A549 (cell line): Measurements from ENCODE around the gene LIPA. TPM values are rescaled to one million over a fixed set of nuclear protein-coding genes. Genes with fewer than 3 reads are reported as not detected.

Source experiments
- ATAC-seq, 2 experiments: fragments of 200-7000 bp in 1 of 2; fragments of >200 bp in 1 of 2; cut with Nextera tagmentation in 1 of 2; cut with Tn5 transposase in 1 of 2; 3 replicates each; pipeline versions ENCODE4 v1.8.0 to v1.9.1; 2018 to 2020; ENCODE audit warnings: mild to moderate bottlenecking in 1 of 2, moderate library complexity in 1 of 2
- CTCF ChIA-PET: fragments of 300-600 bp; sonication (Branson Sonifier 250); formaldehyde crosslinking; extraction: SDS; loops from one replicate; lab custom pipeline; 2021; ENCODE audit warnings: antibody characterized with exemption, inconsistent platforms; lab: Yijun Ruan, JAX
- POLR2A ChIA-PET: fragments of 350-600 bp; formaldehyde crosslinking; extraction: SDS; loops from one replicate; lab custom pipeline; 2021; ENCODE audit warnings: antibody characterized with exemption, inconsistent platforms; lab: Yijun Ruan, JAX
- DNase-seq, 2 experiments: peaks; one replicate each; pipeline versions ENCODE4 v3.0.0 to v3.0.0-alpha.2; 2011 to 2016; ENCODE audit warnings: low read depth in 1 of 2, low spot score in 1 of 2
- FAIRE-seq: peaks from 2 replicates; lab custom pipeline; 2011; peaks lifted over from hg19 to GRCh38; lab: Jason Lieb, UNC
- H3K27ac ChIP-seq, 2 experiments: fragments of >200 bp; sonication (Bioruptor Twin); formaldehyde crosslinking; 3 replicates each; pipeline ENCODE4 v1.5.1; 2016 to 2017
- H3K4me1 ChIP-seq: fragments of >200 bp; sonication (Bioruptor Twin); formaldehyde crosslinking; 3 replicates; pipeline ENCODE4 v1.6.1; 2016
- H3K4me2 ChIP-seq: fragments of >200 bp; sonication (Bioruptor Twin); formaldehyde crosslinking; 3 replicates; pipeline ENCODE4 v1.6.1; 2016
- H3K4me3 ChIP-seq: fragments of >200 bp; sonication (Bioruptor Twin); formaldehyde crosslinking; 3 replicates; pipeline ENCODE4 v1.5.1; 2016
- H3K9me3 ChIP-seq: fragments of >200 bp; sonication (Bioruptor Twin); formaldehyde crosslinking; 3 replicates; pipeline ENCODE4 v1.6.1; 2016
- CBX2 ChIP-seq: fragments of 200-600 bp; sonication (generic); IDR thresholded peaks from 2 replicates; pipeline ENCODE4 v1.6.1; 2016; ENCODE audit warnings: low read depth, mild to moderate bottlenecking, borderline replicate concordance
- CBX8 ChIP-seq: fragments of 200-600 bp; sonication (generic); IDR thresholded peaks from 2 replicates; pipeline ENCODE4 v1.6.1; 2016
- EP300 ChIP-seq, 2 experiments: fragments of >200 bp; sonication (Bioruptor Twin); formaldehyde crosslinking; IDR thresholded peaks; 2 replicates in 1 of 2; 3 replicates in 1 of 2; pipeline ENCODE4 v1.6.1; 2016 to 2017
- ESRRA ChIP-seq: fragments of 150-350 bp; IDR thresholded peaks from 2 replicates; pipeline ENCODE4 v1.6.1; 2014; ENCODE audit warnings: mild to moderate bottlenecking, low read length, borderline replicate concordance
- FOSB ChIP-seq: fragments of 250-450 bp; sonication (Bioruptor Pico); IDR thresholded peaks from 2 replicates; pipeline ENCODE4 v1.5.0; 2020; ENCODE audit warnings: mild to moderate bottlenecking, moderate library complexity
- HOXB5 ChIP-seq: fragments of 250-450 bp; sonication (Bioruptor Pico); IDR thresholded peaks from 2 replicates; pipeline ENCODE4 v1.5.0; 2020; ENCODE audit warnings: mild to moderate bottlenecking, moderate library complexity
- KDM1A ChIP-seq: fragments of 200-600 bp; sonication (generic); IDR thresholded peaks from 2 replicates; pipeline ENCODE4 v1.6.1; 2016; ENCODE audit warnings: low read depth, mild to moderate bottlenecking
- MAZ ChIP-seq: fragments of 150-350 bp; IDR thresholded peaks from 2 replicates; pipeline ENCODE4 v1.6.1; 2014; ENCODE audit warnings: antibody characterized with exemption, low read depth, low read length, borderline replicate concordance
- NFE2L2 ChIP-seq: fragments of 150-350 bp; conservative IDR thresholded peaks from 2 replicates; pipeline ENCODE4 v1.6.1; 2014; ENCODE audit warnings: low read length
- NR3C1 ChIP-seq: fragments of >200 bp; sonication (Bioruptor Twin); formaldehyde crosslinking; IDR thresholded peaks from 3 replicates; pipeline ENCODE4 v1.6.1; 2017
- POLR2A ChIP-seq: IDR thresholded peaks from 2 replicates; pipeline ENCODE4 v1.6.1; 2012; ENCODE audit warnings: mild to moderate bottlenecking, low read length
- RCOR1 ChIP-seq: fragments of 150-350 bp; IDR thresholded peaks from 2 replicates; pipeline ENCODE4 v1.6.1; 2014; ENCODE audit warnings: antibody characterized with exemption, low read length, low read depth
- TFCP2L1 ChIP-seq: fragments of 250-450 bp; sonication (Bioruptor Pico); IDR thresholded peaks from 2 replicates; pipeline ENCODE4 v1.5.0; 2021; ENCODE audit warnings: mild to moderate bottlenecking
- ZC3H11A ChIP-seq: fragments of 450-650 bp; IDR thresholded peaks from 2 replicates; pipeline ENCODE4 v1.6.1; 2014; ENCODE audit warnings: antibody characterized with exemption, mild to moderate bottlenecking
- WGBS: methylation state at CpG from one replicate; pipeline ENCODE4 v1.1.6; 2017; ENCODE audit errors: missing lambda C conversion rate; 5-methylcytosine and 5-hydroxymethylcytosine counted together
- polyA plus RNA-seq, 4 experiments: library from polyadenylated mRNA; depleted of rRNA in 3 of 4; stranded (reverse); fragments of >200 nt; fragmentation: RNase III in 1 of 4; extraction: RNeasy Plus Mini Kit Qiagen cat#74134 plus additional on column Dnase treatment in 1 of 4; gene quantifications; 2 replicates in 3 of 4; 3 replicates in 1 of 4; pipeline ENCODE4 v1.2.3, GENCODE V29; 2011 to 2017
- TF ChIP-seq, protein P1 (sequence below): fragments of 450-650 bp; IDR thresholded peaks from 2 replicates; pipeline ENCODE4 v1.6.1; 2014; ENCODE audit warnings: antibody characterized with exemption
- TF ChIP-seq, protein P2 (sequence below): fragments of >200 bp; sonication (Bioruptor Twin); formaldehyde crosslinking; IDR thresholded peaks from 2 replicates; pipeline ENCODE4 v1.6.1; 2016
- TF ChIP-seq, protein P3 (sequence below): IDR thresholded peaks from 2 replicates; pipeline ENCODE4 v1.6.1; 2012
- TF ChIP-seq, protein P4 (sequence below): fragments of 150-350 bp; IDR thresholded peaks from 2 replicates; pipeline ENCODE4 v1.6.1; 2014; ENCODE audit warnings: low read depth, mild to moderate bottlenecking, low read length
- TF ChIP-seq, protein P5 (sequence below): fragments of >200 bp; sonication (Bioruptor Twin); formaldehyde crosslinking; IDR thresholded peaks from 3 replicates; pipeline ENCODE4 v1.6.1; 2016

LIPA gene
- polyA plus RNA-seq, 2 of the 4 experiments (the other 2 are of a cell fraction): 51.2 to 80.2 TPM

DNA sequence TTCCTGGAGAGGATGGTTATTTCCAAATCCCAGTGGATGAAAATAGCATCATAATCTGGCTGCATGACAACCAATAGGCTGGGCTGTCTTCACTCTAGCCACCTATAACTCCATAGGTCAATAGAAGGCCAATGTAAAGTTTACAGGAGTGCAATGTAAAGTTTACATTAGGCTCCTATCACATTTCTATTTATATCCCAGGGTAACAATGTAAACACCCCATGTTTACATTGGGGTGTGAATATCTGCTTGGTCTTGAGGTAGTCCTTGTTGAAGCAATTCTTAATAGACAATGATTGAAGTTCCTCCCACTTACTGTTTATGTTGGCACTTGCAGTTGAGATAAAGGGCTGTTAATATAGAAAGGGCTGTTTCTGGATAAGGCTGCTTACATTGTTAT lies 65.9 kb downstream of the LIPA start:
- DNase-seq (no peak), ATAC-seq (no peak), FAIRE-seq (no peak)
- no peak for TF ChIP-seq MAZ
- no peak for TF ChIP-seq POLR2A
- TF ChIP-seq HOXB5 (CRISPR knock-in tag): no peak
- TF ChIP-seq NR3C1: no peak
- no peak for TF ChIP-seq RCOR1
- no peak for TF ChIP-seq EP300 (IDR thresholded peaks at IDR 0.05)
- TF ChIP-seq, protein P1, sequence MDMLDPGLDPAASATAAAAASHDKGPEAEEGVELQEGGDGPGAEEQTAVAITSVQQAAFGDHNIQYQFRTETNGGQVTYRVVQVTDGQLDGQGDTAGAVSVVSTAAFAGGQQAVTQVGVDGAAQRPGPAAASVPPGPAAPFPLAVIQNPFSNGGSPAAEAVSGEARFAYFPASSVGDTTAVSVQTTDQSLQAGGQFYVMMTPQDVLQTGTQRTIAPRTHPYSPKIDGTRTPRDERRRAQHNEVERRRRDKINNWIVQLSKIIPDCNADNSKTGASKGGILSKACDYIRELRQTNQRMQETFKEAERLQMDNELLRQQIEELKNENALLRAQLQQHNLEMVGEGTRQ: no peak
- TF ChIP-seq, protein P2, sequence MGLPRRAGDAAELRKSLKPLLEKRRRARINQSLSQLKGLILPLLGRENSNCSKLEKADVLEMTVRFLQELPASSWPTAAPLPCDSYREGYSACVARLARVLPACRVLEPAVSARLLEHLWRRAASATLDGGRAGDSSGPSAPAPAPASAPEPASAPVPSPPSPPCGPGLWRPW: no peak
- TF ChIP-seq CBX8: no peak
- no peak for TF ChIP-seq KDM1A
- TF ChIP-seq, protein P3, sequence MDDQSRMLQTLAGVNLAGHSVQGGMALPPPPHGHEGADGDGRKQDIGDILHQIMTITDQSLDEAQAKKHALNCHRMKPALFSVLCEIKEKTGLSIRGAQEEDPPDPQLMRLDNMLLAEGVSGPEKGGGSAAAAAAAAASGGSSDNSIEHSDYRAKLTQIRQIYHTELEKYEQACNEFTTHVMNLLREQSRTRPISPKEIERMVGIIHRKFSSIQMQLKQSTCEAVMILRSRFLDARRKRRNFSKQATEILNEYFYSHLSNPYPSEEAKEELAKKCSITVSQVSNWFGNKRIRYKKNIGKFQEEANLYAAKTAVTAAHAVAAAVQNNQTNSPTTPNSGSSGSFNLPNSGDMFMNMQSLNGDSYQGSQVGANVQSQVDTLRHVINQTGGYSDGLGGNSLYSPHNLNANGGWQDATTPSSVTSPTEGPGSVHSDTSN: no peak
- no peak for TF ChIP-seq FOSB (CRISPR knock-in tag)
- TF ChIP-seq ESRRA: no peak
- TF ChIP-seq CBX2: no peak
- TF ChIP-seq TFCP2L1 (CRISPR knock-in tag): no peak
- TF ChIP-seq ZC3H11A: no peak
- ChIA-PET CTCF (interaction anchor here (1.5 kb wide), 1 partner anchor 9 kb away, joined by 4 read pairs; no protein-coding TSS in a partner anchor), POLR2A (no interaction called here)
- Histone ChIP-seq H3K27ac (no peak overlapping the region), H3K4me3 (no peak overlapping the region), H3K4me2 (no peak overlapping the region), H3K9me3 (peaks cover 4% of the 10 kb centered on the region; the same call in 1 of the 3 replicates), H3K4me1 (no peaks in the 10 kb centered on the region)

DNA sequence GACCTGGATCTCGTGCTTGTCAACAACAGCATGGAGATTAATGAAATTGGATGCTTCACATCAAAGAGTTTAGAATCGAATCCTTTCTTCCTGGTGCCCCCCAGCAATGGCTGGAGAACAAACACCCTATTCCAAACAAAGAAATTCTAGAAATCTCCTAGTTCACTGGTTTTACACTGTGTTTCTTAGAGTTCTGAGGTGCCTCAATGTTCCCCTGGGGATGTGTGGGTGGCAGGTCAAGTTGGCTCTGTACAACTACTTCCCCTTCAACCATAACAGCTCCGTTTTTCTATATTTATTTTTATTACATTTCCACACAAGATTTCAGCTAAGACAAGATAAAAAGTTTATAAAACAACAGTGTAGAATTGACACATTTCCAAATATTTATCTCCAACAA lies 66.9 kb downstream of the LIPA start:
- no peak for DNase-seq
- ChIA-PET POLR2A (no interaction called here), CTCF (interaction anchor here (0.6 to 1.6 kb wide), 3 partner anchors 8 to 155 kb away, joined by 3 to 5 read pairs (median 4); no protein-coding TSS in a partner anchor)
- 5% methylated on average over 3 of the region's 3 CpGs for WGBS
- Histone ChIP-seq H3K4me1 (no peaks in the 10 kb centered on the region), H3K27ac (no peak overlapping the region), H3K4me3 (no peak overlapping the region), H3K9me3 (peaks cover 6% of the 10 kb centered on the region; the same call in 1 of the 3 replicates), H3K4me2 (no peak overlapping the region)
- no peak for ATAC-seq
- FAIRE-seq: no peak
- TF ChIP-seq, protein P3: no peak
- no peak for TF ChIP-seq CBX8
- TF ChIP-seq, protein P4, sequence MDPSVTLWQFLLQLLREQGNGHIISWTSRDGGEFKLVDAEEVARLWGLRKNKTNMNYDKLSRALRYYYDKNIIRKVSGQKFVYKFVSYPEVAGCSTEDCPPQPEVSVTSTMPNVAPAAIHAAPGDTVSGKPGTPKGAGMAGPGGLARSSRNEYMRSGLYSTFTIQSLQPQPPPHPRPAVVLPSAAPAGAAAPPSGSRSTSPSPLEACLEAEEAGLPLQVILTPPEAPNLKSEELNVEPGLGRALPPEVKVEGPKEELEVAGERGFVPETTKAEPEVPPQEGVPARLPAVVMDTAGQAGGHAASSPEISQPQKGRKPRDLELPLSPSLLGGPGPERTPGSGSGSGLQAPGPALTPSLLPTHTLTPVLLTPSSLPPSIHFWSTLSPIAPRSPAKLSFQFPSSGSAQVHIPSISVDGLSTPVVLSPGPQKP: no peak
- no peak for TF ChIP-seq HOXB5 (CRISPR knock-in tag)
- TF ChIP-seq, all 56 proteins: peak for 0

DNA sequence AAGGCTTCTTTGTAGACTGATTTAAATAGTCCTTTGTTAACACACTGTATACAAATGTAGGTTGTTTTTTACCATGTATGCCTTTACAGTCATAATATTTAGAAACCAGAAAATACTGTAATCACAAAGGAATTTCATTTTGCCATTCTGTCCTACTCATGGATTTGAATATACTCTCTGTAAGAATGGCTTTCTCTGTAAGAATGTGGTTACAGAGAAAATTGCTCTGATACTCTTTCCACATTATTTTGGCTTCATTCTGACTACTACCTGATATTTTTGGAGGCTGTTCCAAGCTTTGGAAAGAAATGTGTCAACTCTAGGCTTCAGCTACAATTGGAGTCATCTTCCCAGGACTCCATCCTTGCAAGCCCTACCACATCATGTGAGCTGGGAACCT lies 68.0 kb downstream of the LIPA start:
- H3K4me2 ChIP-seq: no peak overlapping the region
- no peak overlapping the region for H3K4me3 ChIP-seq
- ChIA-PET POLR2A (no interaction called here), CTCF (interaction anchor here (1.6 kb wide), 1 partner anchor 154 kb away, joined by 5 read pairs; no protein-coding TSS in a partner anchor)
- FAIRE-seq: no peak
- no peaks in the 10 kb centered on the region for H3K4me1 ChIP-seq
- peaks cover 6% of the 10 kb centered on the region; the same call in 1 of the 3 replicates for H3K9me3 ChIP-seq
- TF ChIP-seq, protein P5, sequence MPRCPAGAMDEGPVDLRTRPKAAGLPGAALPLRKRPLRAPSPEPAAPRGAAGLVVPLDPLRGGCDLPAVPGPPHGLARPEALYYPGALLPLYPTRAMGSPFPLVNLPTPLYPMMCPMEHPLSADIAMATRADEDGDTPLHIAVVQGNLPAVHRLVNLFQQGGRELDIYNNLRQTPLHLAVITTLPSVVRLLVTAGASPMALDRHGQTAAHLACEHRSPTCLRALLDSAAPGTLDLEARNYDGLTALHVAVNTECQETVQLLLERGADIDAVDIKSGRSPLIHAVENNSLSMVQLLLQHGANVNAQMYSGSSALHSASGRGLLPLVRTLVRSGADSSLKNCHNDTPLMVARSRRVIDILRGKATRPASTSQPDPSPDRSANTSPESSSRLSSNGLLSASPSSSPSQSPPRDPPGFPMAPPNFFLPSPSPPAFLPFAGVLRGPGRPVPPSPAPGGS: no peak
- TF ChIP-seq POLR2A (no peak), NFE2L2 (no peak)
- TF ChIP-seq, all 56 proteins: peak for 0
- ATAC-seq (no peak), DNase-seq (no peak)
- H3K27ac ChIP-seq: no peak overlapping the region
